ENCODE data around the gene TMEM92.

The TMEM92 gene

DNA sequence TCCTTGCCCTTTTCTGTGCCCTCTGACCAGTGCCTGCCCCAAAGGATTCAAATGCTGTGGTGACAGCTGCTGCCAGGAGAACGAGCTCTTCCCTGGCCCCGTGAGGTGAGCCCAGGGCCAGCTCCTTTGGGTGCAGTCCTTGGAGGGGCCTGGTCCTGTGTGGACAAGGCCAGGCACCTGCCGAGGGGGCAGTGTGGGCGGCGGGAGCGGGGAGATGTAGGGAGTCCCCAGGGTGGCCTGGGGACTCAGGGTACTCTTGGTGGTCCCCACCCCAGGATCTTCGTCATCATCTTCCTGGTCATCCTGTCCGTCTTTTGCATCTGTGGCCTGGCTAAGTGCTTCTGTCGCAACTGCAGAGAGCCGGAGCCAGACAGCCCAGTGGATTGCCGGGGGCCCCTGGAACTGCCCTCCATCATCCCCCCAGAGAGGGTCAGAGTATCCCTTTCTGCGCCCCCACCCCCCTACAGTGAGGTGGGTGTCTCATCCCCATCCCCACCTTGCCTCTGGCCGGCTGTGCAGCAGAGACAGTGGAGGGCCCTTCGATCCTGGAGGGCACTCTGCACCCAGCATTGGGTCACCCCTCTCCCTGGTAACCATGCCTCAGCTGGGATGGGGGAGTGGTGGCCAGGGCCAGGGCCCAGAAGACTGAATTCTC, 4.4 kb downstream of the TMEM92 start:
- H3K9me3 ChIP-seq (ENCODE audit: insufficient read depth, low read depth, low read length) = no peaks in the 10 kb centered on the region
- H3K4me2 ChIP-seq (ENCODE audit: low read depth, low read length, poor library complexity, severe bottlenecking) = no peak overlapping the region
- TF ChIP-seq, protein P1, sequence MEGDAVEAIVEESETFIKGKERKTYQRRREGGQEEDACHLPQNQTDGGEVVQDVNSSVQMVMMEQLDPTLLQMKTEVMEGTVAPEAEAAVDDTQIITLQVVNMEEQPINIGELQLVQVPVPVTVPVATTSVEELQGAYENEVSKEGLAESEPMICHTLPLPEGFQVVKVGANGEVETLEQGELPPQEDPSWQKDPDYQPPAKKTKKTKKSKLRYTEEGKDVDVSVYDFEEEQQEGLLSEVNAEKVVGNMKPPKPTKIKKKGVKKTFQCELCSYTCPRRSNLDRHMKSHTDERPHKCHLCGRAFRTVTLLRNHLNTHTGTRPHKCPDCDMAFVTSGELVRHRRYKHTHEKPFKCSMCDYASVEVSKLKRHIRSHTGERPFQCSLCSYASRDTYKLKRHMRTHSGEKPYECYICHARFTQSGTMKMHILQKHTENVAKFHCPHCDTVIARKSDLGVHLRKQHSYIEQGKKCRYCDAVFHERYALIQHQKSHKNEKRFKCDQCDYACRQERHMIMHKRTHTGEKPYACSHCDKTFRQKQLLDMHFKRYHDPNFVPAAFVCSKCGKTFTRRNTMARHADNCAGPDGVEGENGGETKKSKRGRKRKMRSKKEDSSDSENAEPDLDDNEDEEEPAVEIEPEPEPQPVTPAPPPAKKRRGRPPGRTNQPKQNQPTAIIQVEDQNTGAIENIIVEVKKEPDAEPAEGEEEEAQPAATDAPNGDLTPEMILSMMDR (conservative IDR thresholded peaks at IDR 0.05; ENCODE audit: low read length) = no peak
- no peak for TF ChIP-seq EZH2phosphoT487 (IDR thresholded peaks at IDR 0.05; ENCODE audit: borderline replicate concordance)
- no peak overlapping the region for H3K4me3 ChIP-seq (ENCODE audit: low read length, poor library complexity, severe bottlenecking)
- no peak overlapping the region for H3K9ac ChIP-seq (ENCODE audit: low read depth, low read length, poor library complexity, severe bottlenecking)
- H3F3A ChIP-seq (ENCODE audit: low read depth) = no peaks in the 10 kb centered on the region
- no peaks in the 10 kb centered on the region for H3K36me3 ChIP-seq (ENCODE audit: insufficient read depth, low read length)
- H3K79me2 ChIP-seq (ENCODE audit: insufficient read depth, low read length) = no peaks in the 10 kb centered on the region
- no peaks in the 10 kb centered on the region for H3K9me2 ChIP-seq (replicated peaks; ENCODE audit: low read depth, low read length)
- no peaks in the 10 kb centered on the region for H4K20me1 ChIP-seq (ENCODE audit: insufficient read depth, low read length, poor library complexity, severe bottlenecking)
- H2AFZ ChIP-seq (ENCODE audit: low read length) = no peak overlapping the region
- no peaks in the 10 kb centered on the region for H3K27me3 ChIP-seq (ENCODE audit: insufficient read depth, low read length, poor library complexity, severe bottlenecking)
- H3K4me1 ChIP-seq (ENCODE audit: insufficient read depth, low read length, poor library complexity, severe bottlenecking) = peaks cover 22% of the 10 kb centered on the region

DNA sequence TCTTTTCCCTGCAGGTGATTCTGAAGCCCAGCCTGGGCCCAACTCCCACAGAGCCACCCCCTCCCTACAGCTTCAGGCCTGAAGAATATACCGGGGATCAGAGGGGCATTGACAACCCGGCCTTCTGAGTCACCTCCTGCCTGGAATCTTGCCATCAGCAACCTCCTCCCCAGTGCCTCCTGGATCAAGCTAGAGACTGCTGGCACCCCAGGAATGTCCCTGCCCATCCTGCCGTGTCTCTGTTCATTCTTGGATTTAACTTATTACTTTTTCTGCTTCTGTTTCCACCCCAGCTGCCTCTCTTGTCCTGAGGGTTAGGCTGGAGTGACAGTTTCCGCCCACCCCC, 4.9 kb downstream of the TMEM92 start:
- H2AFZ ChIP-seq (ENCODE audit: low read length) = no peak overlapping the region

DNA sequence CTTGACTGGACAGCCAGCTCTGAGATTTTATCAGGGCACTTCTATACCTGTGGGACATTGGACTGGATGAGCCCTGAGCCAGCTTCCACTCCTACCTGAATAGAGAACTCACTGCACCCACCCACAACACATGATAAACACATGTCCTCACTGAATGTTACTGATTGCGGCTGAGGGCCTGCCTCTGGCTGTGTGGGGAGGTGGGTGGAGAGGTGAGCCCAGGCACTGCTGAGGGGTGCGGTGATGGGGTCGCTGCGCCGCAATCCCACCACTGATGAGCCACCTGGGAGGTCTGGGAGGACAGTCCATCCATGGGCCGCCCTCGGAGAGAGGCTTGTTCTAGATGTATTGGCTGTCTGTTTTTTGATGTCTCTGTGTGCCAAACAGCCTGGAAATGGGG, 5.4 kb downstream of the TMEM92 start:
- Histone ChIP-seq H3K4me1 (ENCODE audit: insufficient read depth, low read length, poor library complexity, severe bottlenecking) (peaks cover 14% of the 10 kb centered on the region), H3K9ac (ENCODE audit: low read depth, low read length, poor library complexity, severe bottlenecking) (no peak overlapping the region), H3K27me3 (ENCODE audit: insufficient read depth, low read length, poor library complexity, severe bottlenecking) (no peaks in the 10 kb centered on the region), H4K20me1 (ENCODE audit: insufficient read depth, low read length, poor library complexity, severe bottlenecking) (no peaks in the 10 kb centered on the region), H3K4me3 (ENCODE audit: low read length, poor library complexity, severe bottlenecking) (no peak overlapping the region), H3K9me2 (replicated peaks; ENCODE audit: low read depth, low read length) (no peaks in the 10 kb centered on the region), H2AFZ (ENCODE audit: low read length) (no peak overlapping the region), H3K36me3 (ENCODE audit: insufficient read depth, low read length) (no peaks in the 10 kb centered on the region), H3F3A (ENCODE audit: low read depth) (no peaks in the 10 kb centered on the region), H3K4me2 (ENCODE audit: low read depth, low read length, poor library complexity, severe bottlenecking) (peak overlapping the region; percentile 15), H3K9me3 (ENCODE audit: insufficient read depth, low read depth, low read length) (no peaks in the 10 kb centered on the region), H3K79me2 (ENCODE audit: insufficient read depth, low read length) (no peaks in the 10 kb centered on the region)
- TF ChIP-seq, protein P1 (conservative IDR thresholded peaks at IDR 0.05; ENCODE audit: low read length) = no peak
- no peak for TF ChIP-seq EZH2phosphoT487 (IDR thresholded peaks at IDR 0.05; ENCODE audit: borderline replicate concordance)

More for the DNA sequence above, 4.9 kb downstream of the TMEM92 start:
- no peak overlapping the region for H3K4me3 ChIP-seq (ENCODE audit: low read length, poor library complexity, severe bottlenecking)
- H3K9me3 ChIP-seq (ENCODE audit: insufficient read depth, low read depth, low read length) = no peaks in the 10 kb centered on the region
- H3K4me2 ChIP-seq (ENCODE audit: low read depth, low read length, poor library complexity, severe bottlenecking) = no peak overlapping the region
- no peak overlapping the region for H3K9ac ChIP-seq (ENCODE audit: low read depth, low read length, poor library complexity, severe bottlenecking)
- no peaks in the 10 kb centered on the region for H3K79me2 ChIP-seq (ENCODE audit: insufficient read depth, low read length)
- H3K36me3 ChIP-seq (ENCODE audit: insufficient read depth, low read length) = no peaks in the 10 kb centered on the region
- H3K27me3 ChIP-seq (ENCODE audit: insufficient read depth, low read length, poor library complexity, severe bottlenecking) = no peaks in the 10 kb centered on the region
- TF ChIP-seq, protein P1 (conservative IDR thresholded peaks at IDR 0.05; ENCODE audit: low read length) = no peak
- no peak for TF ChIP-seq EZH2phosphoT487 (IDR thresholded peaks at IDR 0.05; ENCODE audit: borderline replicate concordance)
- no peaks in the 10 kb centered on the region for H3F3A ChIP-seq (ENCODE audit: low read depth)
- H4K20me1 ChIP-seq (ENCODE audit: insufficient read depth, low read length, poor library complexity, severe bottlenecking) = no peaks in the 10 kb centered on the region
- H3K4me1 ChIP-seq (ENCODE audit: insufficient read depth, low read length, poor library complexity, severe bottlenecking) = peaks cover 19% of the 10 kb centered on the region
- H3K9me2 ChIP-seq (replicated peaks; ENCODE audit: low read depth, low read length) = no peaks in the 10 kb centered on the region

Measured in Loucy (cell line).